Measurements from ENCODE around the gene TMEM131.

GRCh38 chr2:97769711-97770110 is 226.0 kb downstream of the TMEM131 start:
- TF ChIP-seq EZH2phosphoT487 (IDR thresholded peaks at IDR 0.05; ENCODE audit: low read depth) (no peak), CTCF (IDR thresholded peaks at IDR 0.05; ENCODE audit: low read depth, low read length) (no peak)

Measured in OCI-LY3 (cell line).